HFF-Myc (cell line): ENCODE data around the gene PAQR8.

Experiments used
- DNase-seq: peaks from one replicate; pipeline ENCODE4 v3.0.0-alpha.2; 2011; ENCODE audit warnings: low read depth; ENCODE audit errors: extremely low read depth
- H3K4me3 ChIP-seq: replicated peaks from 2 replicates; pipeline ENCODE4 v1.5.1; 2011; ENCODE audit warnings: low read depth, mild to moderate bottlenecking, control low read depth, low read length
- CTCF ChIP-seq: IDR thresholded peaks from 2 replicates; pipeline ENCODE4 v1.5.1; 2012; ENCODE audit warnings: mild to moderate bottlenecking, low read depth, low read length, control low read depth; ENCODE audit errors: missing control alignments

Gene PAQR8

GRCh38 chr6:52345311-52345710 lies 16.6 kb upstream of the PAQR8 start:
- no peak for DNase-seq
- no peak overlapping the region for H3K4me3 ChIP-seq
- no peak for TF ChIP-seq CTCF

DNA sequence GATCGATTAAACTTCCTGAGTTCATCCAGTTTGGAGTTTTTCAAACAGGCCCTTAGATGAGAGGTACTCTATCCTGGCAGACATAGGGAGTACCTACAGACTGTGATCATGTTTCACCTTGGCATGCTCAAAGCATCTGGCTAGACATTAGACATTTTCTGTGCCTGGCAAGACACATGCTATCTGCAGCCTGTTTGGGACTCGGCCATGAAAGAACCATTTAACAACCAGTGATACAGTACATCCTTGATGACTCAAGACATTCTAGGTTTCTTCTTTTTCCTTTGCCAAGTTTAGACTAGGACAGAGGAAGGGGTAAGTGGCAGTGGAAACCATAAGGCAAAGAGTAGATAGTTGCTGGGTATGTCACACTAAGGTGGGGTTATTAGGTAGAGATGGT lies 15.4 kb upstream of the PAQR8 start:
- TF ChIP-seq CTCF = no peak
- no peak overlapping the region for H3K4me3 ChIP-seq
- no peak for DNase-seq

DNA sequence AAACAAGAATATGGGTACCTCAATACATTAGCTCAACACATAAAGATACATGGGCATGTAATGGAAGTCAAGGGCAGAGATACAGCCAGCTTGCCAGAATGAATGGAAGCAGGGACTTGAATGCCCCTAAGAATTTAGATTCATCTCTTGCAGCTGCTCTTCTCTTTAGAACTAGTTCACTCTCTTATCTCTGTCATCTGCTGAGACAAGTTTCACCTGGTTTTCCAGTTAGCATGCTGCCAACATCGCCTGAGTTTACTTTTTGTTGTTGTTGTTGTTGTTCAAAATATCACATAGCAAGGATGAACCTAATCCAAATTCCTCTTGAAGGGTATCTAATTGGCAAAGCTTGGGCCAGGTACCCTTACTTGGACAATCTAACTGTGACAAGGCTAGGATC lies 14.1 kb upstream of the PAQR8 start:
- TF ChIP-seq CTCF = no peak
- no peak for DNase-seq
- H3K4me3 ChIP-seq = no peak overlapping the region

DNA sequence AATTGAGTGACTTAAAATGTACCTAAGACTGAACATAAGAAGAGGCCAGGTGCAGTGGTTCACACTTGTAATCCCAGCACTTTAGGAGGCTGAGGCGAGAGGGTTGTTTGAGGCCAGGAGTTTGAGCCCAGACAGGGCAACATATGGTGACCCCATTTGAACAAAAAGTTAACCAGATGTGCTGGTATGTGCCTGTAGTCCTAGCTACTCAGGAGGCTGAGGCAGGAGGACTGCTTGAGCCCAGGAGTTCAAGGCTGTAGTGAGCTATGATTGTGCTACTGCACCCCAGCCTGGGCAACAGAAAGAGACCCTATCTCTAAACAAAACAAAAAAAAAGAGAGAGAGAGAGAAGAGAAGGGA lies 10.1 kb upstream of the PAQR8 start:
- no peak overlapping the region for H3K4me3 ChIP-seq
- DNase-seq = no peak
- no peak for TF ChIP-seq CTCF

GRCh38 chr6:52352239-52353018 lies 9.5 kb upstream of the PAQR8 start:
- no peak for TF ChIP-seq CTCF
- peak; percentile 98 for DNase-seq
- no peak overlapping the region; the same call in 1 of the 2 replicates for H3K4me3 ChIP-seq

- no peak for TF ChIP-seq CTCF
- DNase-seq = no peak
- H3K4me3 ChIP-seq = no peak overlapping the region
Observed at GRCh38 chr6:52356017-52356416, 5.9 kb upstream of the PAQR8 start.

DNA sequence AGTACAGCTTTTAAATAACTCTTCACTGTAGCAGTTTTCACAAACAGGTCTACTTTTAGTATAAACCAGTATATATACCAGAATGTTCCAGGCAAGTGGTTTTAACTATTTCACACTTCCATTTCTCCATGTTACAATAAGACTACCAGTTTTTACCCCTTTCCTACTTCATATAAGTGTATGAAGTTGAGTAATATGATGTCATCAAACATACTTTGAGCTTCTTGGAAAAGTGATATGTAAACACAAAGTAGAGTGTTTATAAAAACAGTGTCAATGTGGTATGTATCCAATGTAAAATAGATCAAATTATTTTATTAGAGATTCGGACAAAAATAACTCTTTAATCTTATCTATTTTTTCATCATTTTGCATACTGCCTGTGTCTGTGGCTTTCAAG lies 2.5 kb upstream of the PAQR8 start:
- no peak overlapping the region for H3K4me3 ChIP-seq
- DNase-seq = no peak
- no peak for TF ChIP-seq CTCF
